Right ventricle myocardium inferior (tissue), 1 donor: ENCODE data around the gene DBNDD1. TPM values are rescaled to one million over a fixed set of nuclear protein-coding genes. Genes with fewer than 3 reads are reported as not detected.

ENCODE experiments used
- ATAC-seq: fragments of 200-7000 bp; cut with Tn5 transposase; one replicate; pipeline ENCODE4 v1.9.1; 2020; ENCODE audit warnings: mild to moderate bottlenecking, moderate library complexity
- DNase-seq: peaks from one replicate; pipeline ENCODE4 v3.0.0; 2021; ENCODE audit errors: missing footprints
- intact Hi-C: fragments of 100-400 bp; cut with DNase I; formaldehyde crosslinking; loops from one replicate; pipeline ENCODE4 v1.11.0; 2022
- total RNA-seq: library from RNA; stranded (reverse); fragmentation: NEBNext Ultra II Directional; extraction: Animal tissue kit (Norgen Biotek cat#: 25700); gene quantifications from one replicate; pipeline ENCODE4 v1.2.1, GENCODE V29; 2021
- donor health status: DM: no; HTN: yes; CAD: no; lungs with severe emphysema.

DBNDD1 gene
- total RNA-seq, 1 donor from 2014 or later = 6.7 TPM

- ATAC-seq (no peak), DNase-seq (no peak)
- intact Hi-C loops = no loop called here
Observed at GRCh38 chr16:90040152-90041023, 21.1 kb upstream of the DBNDD1 start.

GRCh38 chr16:90037276-90037675 lies 18.0 kb upstream of the DBNDD1 start:
- DNase-seq (no peak), ATAC-seq (peak; percentile 49)
- intact Hi-C loops = no loop called here

GRCh38 chr16:90035902-90036301 lies 16.6 kb upstream of the DBNDD1 start:
- DNase-seq (no peak), ATAC-seq (no peak)
- intact Hi-C loops = no loop called here

DNA sequence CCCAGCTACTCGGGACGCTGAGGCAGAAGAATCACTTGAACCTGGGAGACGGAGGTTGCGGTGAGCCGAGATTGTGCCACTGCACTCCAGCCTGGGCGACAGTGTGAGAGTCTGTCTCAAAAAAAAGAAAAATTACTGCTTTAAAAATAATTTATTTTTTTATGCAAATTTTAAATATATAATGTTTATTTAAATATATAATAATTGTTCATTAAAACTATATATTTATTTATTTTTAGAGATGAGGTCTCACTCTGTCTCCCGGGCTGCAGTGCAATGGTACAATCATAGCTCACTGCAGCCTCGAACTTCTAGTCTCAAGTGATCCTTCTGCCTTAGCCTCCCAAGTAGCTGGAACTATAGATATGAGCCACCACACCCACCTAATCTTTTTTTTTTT lies 15.2 kb upstream of the DBNDD1 start:
- ATAC-seq (no peak), DNase-seq (no peak)
- intact Hi-C loops = no loop called here

- intact Hi-C loops = no loop called here
- DNase-seq (no peak), ATAC-seq (no peak)
Observed at GRCh38 chr16:90033387-90033786, 14.1 kb upstream of the DBNDD1 start.

- intact Hi-C loops = no loop called here
- ATAC-seq (no peak), DNase-seq (no peak)
Observed at GRCh38 chr16:90032674-90033331, 13.5 kb upstream of the DBNDD1 start.

DNA sequence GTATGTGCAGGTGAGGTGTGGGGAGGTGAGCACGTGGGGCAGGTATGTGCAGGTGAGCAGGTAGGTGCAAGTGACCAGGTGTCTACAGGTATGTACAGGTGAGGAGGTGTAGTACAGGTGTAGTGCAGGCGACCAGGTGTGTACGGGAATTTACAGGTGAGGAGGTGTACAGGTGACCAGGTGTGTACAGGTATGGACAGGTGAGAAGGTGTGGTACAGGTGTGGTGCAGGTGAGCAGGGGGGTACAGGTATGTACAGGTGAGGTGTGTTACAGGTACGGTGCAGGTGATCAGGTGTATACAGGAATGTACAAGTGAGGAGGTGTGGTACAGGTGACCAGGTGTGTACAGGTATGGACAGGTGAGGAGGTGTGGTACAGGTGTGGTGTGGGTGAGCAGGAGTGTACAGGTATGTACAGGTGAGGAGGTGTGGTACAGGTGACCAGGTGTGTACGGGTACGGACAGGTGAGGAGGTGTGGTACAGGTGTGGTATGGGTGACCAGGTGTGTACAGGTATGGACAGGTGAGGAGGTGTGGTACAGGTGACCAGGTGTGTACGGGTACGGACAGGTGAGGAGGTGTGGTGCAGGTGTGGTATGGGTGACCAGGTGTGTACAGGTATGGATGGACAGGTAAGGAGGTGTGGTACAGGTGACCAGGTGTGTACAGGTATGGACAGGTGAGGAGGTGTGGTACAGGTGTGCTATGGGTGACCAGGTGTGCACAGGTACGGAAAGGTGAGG lies 12.8 kb upstream of the DBNDD1 start:
- intact Hi-C loops = no loop called here
- ATAC-seq = no peak
- no peak for DNase-seq

GRCh38 chr16:90031186-90031930 lies 12.1 kb upstream of the DBNDD1 start:
- ATAC-seq (no peak), DNase-seq (no peak)
- intact Hi-C loops = no loop called here

DNA sequence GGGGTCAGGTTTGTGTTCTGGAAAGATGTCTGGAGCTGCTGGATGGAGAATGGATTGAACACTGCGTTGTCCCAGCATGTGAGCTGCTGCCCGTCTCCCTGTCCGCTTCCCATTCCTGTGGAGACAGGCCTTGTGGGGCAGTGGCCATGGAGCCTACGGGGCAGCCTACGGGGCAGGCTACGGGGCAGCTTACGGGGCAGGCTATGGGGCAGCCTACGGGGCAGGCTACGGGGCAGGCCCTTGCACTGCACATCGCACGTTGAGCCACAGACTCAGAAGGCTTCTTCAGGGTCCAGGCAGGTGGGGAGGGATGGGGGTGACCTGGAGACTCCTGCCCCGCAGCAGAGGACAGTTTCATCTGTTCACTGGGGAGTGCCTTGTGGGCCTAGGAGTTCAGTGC lies 9.7 kb upstream of the DBNDD1 start:
- DNase-seq (no peak), ATAC-seq (no peak)
- intact Hi-C loops = no loop called here

DNA sequence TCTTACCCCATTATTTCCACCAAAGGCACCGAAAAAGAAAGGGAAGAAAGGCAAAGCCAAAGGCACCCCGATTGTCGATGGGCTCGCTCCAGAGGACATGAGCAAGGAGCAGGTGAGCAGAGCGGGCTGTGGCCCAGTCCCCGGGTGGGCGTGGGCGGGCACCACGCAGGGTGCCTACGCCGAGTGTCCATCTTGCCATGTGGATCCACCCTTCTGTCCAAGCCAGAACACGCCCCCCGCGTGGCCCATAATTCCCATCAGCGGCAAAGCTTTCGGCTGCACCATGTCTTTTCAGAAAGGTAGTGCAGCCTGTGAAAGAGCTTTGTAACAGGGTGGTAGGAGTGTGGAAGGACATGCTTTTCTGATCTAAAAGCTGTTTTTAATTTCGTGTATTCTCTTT lies 8.4 kb upstream of the DBNDD1 start:
- DNase-seq (peak; percentile 65), ATAC-seq (no peak)
- intact Hi-C loops = no loop called here

- DNase-seq (no peak), ATAC-seq (no peak)
- intact Hi-C loops = no loop called here
Observed at GRCh38 chr16:90026135-90026534, 6.9 kb upstream of the DBNDD1 start.

DNA sequence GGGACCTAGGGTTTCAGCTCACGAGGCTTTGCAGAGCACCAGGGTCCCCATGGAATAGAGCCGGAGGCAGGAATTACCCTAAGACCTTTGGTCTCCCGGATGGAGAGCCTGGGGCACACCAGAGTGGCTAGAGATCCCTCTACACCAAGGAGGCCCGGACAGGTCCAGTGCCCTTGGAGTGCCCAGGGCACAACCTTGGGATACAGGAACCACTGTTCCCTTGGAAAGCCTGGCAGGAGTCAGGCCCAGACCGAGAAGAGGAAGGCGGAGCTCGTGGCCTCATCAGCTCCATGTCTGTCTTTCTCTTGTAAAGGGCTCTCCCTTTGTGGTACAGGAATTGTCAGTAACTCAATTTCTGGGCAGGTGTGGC lies 3.8 kb upstream of the DBNDD1 start:
- DNase-seq = peak; percentile 56
- peak; percentile 24 for ATAC-seq
- intact Hi-C loops = no loop called here

- DNase-seq (peak; percentile 97), ATAC-seq (peak; percentile 91)
- intact Hi-C loops = no loop called here
Observed at GRCh38 chr16:90022209-90023077, 3.2 kb upstream of the DBNDD1 start.

GRCh38 chr16:90020838-90021382 lies 1.7 kb upstream of the DBNDD1 start:
- intact Hi-C loops = no loop called here
- ATAC-seq (no peak), DNase-seq (peak; percentile 51)

DNA sequence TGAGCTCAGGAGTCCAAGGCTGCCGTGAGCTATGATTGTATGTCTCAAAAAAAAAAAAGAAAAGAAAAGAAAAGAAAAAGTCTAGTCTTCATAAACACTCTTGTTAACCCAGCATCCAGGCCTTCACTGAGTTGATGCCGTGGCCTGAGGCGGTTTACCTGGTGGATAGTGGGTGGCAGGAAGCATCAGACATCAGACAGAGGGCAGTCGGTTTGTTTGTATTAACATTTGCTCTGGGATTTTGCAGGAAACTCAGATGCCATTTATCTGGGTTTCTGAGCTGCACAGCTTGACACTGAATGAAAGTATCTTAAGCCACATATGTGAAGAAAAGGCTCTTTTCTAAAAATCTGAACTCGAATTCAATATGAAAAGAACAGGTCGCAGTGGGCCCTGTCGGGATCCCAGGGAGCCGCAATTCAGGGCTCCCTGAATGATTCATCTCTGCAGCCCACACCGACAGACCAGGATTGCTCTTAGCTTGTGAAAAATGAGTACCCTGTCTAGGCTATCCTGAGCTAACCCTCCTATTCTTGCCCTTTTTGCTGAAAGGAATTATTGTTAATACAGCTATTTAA lies 1.1 kb upstream of the DBNDD1 start:
- ATAC-seq (no peak), DNase-seq (peak; percentile 51)
- intact Hi-C loops = no loop called here

DNA sequence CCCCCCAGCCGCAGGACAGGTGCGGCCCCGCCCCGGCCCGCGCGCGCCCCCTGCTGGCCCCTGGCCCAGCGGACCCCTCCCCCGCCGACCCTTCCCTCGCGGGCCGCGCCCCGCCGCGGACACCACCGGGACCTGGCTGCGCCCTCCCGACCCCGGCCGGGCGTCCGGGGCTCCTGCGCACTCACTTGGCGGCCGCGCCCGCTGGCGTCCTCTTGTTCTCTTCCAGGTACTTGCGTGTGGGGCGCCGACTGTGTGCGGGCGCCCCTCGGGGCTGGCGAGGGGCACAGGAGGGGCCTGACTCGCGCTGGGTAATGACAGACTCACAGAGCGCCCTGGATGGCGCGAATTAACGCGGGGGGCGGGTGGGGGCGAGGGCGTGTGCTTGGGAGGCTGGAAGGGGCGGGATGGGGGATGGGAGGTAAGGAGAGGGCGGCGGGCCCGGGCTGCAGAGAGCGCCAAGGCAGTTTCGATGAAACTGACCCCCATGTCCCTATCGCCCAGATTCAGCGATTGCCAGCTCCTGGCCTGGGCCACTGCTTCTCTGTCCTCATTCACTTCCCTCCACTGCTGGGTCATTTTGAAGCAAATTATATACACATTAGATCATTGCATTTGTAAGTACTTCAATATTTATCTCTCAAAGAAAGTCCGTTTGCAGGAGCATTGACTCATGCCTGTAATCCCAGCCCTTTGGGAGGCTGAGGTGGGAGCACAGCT lies 445 bp upstream of the DBNDD1 start:
- DNase-seq = peak; percentile 71
- intact Hi-C loops = no loop called here
- no peak for ATAC-seq

- intact Hi-C loops = no loop called here
- no peak for ATAC-seq
- peak; percentile 2 for DNase-seq
Observed at GRCh38 chr16:90018297-90018651, 982 bp downstream of the DBNDD1 start.
